COLO668 (cell line): Measurements from ENCODE around the gene KIF26B.

Source experiments
- DNase-seq: peaks from one replicate; lab custom pipeline; 2025; ENCODE audit not compliant: unreplicated experiment; lab: John Stamatoyannopoulos, UW

KIF26B gene

DNA sequence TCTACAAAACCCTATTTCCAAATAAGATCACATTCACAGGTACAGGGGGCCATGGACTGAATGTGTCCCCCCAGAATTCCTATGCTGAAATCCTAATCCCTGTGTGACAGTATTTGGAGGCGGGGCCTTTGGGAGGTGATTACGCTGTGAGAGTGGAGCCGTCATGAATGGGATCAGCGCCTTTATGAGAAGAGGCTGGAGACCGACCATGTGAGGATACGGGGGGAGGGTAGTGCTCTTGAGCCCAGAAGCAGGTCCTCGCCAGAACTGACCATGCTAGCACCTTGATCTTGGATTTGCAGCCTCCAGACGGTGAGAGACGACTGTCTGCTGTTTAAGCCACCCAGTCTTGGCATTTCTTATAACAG lies 23.8 kb upstream of the KIF26B start:
- DNase-seq = no peak

DNA sequence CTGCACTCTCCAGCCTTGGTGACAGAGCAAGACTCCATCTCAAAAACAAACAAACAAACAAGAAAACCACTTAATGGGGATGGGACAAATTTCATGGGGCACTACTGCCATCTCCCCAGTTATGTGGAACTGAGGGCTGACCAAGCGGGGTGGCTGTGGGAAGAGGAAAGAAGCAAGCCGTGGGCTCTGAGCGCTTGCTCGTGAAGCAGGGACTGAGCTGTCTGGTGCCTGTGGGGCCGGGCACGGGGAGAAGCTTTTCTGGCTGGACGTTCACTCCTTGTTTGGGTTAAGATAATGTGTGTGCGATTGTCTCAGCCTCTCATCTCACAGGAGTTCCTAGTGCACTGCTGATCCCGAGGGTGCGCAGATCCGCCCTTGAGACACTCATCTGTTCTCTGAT lies 22.0 kb upstream of the KIF26B start:
- no peak for DNase-seq

DNA sequence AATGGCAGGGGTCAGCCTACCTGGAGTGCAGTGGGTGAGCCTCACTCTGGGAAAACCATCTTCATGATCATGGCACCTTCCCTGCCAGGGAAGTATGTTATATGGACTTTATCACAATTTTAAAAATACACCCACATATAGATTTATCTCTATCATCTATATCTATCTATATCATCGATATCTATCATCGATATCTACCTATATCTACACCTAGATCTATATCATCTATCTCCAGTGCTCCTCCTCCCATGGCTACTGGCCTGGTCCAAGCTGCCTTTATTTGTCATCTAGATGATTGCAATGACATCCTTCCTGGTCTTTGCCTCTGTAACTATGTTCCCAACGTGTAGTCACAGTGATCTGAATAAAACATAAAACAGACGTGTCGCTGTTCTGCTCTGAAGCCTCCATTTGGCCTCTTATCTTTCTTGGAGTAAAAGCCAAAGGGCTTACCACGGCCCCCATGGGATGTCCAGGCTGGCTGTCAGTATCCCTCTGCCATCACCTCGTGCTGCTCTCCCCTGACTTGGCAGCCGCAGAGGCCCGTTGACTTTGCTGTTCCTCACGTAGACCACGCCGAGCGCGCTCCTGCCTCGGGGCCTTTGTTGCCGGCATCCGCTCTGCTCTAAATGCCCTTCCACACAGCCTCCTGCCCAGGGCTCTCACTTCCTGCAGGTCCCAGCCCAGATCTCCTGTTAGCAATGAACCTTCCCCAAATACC lies 20.6 kb upstream of the KIF26B start:
- DNase-seq = no peak

DNA sequence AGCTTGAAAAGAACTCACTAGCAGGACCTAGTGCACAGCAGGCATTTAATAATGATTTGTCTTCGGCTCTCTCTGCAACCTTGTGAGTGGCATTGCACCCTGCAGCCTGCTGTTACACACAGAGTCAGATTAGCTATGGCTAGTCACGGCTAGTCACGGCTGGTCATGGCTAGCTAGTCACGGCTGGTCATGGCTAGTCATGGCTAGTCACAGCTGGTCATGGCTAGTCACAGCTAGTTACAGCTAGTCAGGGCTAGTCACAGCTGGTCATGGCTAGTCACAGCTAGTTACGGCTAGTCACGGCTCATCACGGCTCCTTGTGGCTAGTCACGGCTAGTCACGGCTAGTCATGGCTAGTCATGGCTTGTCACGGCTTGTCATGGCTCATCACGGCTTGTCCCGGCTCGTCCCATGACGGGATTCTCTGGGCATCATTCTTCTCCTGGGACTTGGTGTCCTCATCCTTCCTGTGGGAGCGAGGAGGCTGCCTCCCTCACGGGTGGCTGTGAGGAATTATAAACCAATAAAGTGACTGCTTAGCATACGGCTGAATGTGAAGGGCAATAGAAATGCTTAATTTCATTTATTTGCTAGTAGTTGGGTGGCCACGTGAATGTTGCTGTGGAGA lies 12.5 kb upstream of the KIF26B start:
- no peak for DNase-seq

DNA sequence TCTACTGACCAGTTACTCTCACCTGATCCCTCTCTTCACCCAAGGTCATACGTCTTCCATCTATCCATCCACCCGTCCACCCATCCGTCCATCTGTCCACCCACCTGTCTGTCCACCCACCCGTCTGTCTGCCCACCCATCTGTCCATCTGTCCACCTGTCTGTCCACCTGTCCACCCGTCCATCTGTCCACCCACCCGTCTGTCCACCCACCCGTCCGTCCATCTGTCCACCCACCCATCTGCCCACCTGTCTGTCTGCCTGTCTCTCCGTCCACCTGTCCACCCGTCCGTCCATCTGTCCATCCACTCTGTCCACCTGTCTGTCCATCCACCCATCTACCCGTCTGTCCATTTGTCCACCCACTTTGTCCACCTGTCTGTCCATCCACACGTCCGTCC lies 11.8 kb upstream of the KIF26B start:
- DNase-seq = no peak

DNA sequence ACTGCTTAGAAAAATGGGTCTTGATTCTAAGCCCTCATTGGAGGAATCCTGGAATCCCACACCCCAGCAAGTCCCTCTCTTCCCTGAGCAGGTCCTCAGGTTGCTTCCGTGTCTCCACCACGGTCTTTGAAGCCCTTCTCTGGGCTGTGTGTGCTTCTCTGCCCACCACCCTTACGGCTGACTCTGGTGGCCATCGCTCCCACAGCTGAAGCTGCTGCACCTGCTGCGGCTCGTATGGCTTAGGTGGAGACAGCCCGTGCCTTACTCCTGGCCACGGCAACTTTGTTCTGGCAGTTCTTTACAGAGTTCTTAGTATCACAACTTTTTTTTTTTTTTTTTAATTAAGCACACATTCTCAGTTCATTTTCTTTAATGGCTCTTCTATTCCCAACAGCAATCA lies 10.9 kb upstream of the KIF26B start:
- no peak for DNase-seq

DNA sequence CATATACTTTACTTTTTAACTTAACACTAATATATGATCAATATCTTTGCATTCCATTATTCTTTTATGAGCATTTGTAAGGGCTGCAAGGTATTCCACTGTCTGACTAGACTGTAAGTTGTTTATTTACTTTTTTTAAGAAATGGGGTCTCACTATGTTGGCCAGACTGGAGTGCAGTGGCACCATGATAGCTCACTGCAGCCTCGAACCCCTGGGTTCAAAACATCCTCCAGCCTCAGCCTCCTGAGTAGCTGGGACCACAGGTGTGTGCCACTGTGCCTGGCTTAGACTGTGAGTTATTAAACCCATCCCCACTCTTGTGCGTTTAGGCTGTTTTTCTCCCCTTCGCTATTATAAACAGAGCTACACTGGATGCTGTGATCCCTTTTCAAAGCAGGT lies 6.7 kb upstream of the KIF26B start:
- no peak for DNase-seq

DNA sequence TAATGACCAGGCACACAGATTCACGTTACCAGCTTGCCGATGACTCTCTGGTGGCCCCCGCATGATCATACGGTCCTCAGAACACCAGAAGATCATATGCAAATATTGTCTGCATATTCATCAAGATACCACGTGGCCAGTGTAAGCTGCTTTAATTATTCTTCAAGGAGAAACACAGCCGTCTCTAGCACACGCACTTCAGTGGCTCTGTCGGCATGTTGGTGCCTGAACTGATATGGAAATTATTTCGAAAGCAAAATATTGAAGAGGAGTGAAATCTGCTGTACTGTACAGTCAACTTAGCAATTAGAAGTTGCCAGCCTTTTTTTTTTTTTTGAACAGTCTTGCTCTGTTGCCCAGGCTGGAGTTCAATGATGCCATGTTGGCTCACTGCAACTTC lies 5.9 kb upstream of the KIF26B start:
- no peak for DNase-seq

DNA sequence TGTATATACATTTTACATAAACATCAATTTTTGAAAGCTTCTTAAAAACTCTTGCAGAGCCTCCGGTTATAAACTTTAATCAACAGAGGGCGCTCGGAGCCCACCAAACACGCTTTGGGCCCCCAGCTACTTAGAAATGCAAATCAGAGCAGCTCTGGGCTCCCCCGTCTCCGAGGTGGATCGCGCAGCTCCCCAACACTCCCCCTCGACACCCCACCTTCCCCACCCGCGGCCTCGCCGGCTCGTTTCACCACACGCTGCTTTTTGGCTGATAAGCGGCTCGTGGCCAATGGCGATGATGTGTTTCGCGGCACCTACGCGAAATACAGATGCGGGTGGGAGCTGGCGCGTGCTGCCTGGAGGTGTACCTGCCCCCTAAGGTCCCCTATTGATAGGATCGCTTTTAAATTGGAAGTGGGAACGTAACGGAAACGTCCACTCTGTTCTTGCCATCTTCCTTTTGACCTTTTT lies 1.7 kb upstream of the KIF26B start:
- peak; percentile 74 for DNase-seq

DNA sequence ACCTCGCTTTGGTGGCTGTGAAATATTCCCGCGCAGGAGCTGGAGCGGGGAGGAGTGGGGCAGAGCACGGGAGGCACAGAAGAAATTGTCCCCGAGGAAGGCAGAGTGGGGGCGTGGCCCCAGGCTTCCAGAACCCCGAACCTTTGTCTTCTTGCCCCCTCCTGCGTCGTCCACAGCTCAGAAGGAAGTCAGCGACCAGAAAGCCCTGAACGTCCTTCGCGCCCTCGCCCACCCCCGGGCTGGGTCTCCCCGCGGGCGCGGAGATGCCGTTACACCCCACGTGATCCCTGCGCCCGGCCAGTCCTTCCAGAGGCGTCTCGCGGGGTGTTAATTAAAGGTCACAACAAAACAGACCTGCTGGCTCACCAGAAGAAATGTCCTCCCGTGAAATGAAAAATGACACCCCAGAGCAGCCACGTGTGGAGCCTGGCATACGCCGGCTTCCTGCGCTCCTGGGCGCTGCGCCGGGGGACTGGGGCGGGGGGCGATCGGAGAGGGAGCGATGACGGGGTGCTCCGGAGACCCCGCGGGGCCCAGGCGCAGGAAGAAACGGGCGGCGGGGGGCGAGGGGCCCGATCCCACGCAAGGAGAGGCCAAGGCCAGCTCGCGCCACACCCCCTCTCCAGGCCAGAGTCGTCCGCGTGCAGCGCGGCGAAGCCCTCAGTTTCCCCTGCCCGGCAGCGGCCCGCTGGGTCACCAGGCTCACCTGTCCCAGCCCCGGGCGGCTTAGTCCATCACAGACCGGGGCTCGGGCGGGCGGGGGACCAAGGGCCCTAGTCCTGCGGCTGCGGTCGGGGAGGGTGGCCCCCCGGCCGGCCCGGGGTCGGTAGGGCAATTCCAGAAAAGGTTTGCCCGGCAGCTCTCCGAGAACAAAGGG lies 995 bp upstream of the KIF26B start:
- DNase-seq = peak; percentile 72

DNA sequence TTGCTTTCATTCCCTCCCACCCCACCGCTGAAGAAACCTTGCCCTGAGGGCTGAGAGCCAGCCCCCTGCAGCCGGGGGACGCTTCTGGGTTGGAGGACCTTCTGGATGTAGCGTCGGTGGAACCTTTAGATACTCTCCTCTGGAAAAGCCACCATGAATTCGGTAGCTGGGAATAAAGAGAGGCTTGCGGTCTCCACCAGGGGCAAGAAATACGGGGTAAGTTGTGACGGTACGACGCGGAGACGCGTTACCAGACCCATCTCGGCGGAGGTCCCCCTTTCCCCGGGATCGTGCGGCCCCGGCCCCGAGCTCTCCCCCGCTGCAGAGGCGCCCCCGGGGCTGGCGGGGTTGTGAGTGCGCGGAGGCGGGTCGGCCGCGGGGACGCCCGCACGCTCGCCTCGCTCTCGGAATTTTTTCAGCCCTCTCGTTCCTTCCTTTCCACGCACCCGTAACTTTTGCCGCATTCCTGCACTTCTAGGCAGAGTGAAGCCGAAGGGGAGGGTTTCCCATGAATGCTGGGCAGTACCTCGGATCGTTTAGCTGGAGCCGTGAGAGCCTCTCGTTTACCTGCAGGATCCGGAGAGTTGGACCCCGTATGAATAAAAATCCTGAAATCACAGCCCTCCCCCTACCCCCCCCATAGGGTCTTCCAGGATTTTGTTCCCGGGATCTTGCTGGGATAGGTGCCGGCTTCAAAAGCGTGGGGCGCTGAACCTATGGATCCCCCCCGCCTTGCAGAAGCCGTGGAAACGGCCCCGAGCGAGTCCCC lies 671 bp downstream of the KIF26B start:
- DNase-seq = peak; percentile 60

DNA sequence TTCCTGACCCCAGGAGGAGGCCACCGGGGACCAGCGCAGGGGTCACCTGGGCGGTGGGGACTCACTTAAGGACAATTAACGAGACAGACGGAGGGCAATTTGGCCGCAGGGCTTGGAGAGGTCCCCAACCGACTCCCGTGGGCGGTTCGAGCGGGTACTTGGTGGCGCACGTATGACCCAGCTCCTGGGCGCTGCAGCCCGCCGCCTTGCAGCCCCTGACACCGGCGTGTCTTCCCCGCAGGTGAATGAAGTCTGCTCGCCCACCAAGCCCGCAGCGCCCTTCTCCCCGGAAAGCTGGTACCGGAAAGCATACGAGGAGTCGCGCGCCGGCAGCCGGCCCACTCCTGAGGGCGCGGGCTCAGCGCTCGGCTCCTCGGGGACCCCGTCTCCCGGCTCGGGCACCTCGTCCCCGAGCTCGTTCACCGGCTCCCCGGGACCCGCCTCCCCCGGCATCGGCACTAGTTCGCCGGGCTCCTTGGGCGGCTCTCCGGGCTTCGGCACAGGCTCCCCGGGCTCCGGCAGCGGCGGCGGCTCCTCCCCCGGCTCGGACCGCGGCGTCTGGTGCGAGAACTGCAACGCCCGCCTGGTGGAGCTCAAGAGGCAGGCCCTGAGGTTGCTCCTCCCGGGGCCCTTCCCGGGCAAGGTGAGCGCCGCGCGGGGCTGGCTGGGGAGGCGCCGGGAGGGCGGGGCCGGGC lies 1.4 kb downstream of the KIF26B start:
- peak; percentile 98 for DNase-seq

DNA sequence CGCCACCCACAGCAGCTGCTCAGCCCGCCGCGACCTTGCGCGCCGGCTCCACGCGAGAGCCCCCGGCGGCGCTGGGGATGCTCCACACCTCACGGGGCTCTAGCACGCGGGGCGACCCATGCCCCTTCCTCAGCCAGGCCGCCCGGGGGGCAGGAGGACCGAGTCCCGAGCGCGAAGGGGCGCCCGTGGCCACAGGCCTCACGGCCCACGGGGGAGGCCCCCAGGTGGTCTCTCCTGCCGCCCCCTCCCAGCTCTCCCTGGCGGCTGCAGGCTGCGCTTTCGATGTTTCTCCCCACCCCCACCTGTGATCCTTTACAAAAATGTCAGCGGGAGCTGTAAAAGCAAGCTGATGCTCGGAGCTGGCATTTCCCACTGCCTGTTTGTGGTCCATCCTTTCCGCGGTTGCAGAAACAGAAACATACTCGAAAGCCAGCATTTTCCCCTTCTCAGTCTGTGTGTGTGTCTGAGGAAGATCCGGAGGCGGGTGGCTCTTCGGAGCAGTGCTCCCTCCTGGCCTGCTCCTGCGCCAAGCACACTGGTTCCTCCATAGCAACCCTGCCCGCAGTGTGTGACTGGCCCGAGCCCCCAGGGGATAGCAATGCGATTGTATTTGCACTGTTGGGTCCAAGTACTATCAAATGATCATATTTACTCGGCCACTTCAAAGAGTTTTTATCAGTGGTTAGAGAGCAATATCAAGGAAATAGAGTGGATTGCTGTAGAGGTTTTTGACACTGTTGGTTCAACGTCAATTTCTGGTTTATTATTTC lies 2.1 kb downstream of the KIF26B start:
- DNase-seq = peak; percentile 86

DNA sequence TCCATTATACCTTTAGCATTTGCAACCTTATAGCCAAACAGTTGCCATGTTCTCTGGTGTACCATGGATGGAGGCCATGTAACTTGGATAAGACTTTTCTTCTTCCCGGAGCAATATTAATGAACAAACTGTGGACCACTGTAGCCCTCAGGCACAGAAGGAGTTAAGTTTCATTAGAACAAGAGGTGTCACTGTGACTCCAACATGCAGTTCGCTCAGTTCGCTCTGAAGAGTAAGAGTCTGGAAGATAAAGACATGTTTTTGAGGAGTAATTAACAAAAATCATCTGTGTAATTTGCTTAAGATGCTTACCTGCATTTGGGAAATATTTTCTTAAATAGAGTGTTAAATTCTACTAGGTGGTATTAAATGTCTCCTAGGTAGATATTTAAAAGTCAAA lies 4.1 kb downstream of the KIF26B start:
- no peak for DNase-seq

DNA sequence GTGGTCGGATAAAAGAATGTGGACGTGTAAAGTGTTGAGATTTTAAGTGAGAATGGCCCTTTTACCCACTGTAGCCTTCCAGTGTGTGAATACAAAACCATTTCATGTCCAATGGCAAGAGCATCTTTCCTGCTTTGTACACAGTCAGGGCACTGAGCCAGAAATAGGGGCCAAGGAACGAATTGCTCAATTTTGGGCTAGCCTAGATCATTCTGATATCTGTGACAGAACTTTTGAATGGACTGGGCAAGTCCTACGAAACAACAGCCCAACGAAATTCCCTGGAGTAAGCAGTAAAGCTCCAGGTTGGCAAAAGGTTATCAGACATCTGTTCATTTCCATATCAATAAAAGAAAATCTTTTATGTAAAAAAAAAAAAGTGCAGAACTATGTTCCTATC lies 5.5 kb downstream of the KIF26B start:
- no peak for DNase-seq

DNA sequence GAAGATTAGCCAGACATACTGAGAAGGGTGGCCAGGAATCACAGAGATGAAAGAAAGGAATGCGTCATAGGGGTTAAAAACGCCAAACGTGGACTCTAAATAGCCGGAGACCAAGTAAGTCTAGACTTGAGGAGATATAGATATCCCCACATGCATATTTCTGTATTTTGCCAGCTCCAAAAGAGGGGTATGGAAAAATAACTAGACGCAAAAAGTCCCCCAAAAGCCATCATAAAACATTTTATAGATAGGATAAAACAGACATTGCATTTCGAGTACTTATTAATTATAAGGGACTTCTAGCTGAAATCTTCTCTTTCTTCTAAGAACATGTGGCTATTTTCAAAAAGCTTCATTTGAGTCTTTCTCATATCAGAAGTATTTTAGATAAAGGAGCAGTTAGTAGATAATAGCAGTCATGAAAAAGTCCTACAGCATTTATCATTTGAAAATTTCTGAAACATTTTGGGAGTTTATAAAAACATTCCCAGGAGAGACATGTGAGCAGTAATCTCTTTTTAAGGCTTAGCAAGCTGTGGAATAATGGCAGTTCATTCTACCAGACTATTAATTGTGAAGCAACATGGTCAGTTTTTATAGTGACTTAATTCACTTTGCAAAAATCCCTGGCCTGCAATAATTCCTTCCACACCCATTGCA lies 6.1 kb downstream of the KIF26B start:
- no peak for DNase-seq

DNA sequence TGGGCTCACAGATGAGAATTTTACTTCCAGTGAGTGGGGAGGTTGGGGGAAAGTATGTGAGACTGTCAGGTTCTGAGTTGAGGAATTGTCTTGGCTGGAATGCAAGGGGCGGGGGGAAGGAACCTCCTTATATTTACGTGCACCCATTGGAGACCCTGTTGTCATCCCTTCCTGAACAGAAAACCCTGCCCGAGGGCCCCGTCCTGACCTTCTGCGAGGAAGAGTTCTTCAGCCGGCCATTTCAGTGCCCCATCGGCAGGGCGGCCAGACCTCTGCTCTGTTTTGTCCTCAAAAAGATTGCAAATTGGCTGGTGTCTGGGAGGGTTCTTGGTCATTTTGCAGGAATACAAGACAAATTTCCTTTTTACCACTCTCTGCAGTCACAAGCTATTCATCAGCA lies 7.1 kb downstream of the KIF26B start:
- no peak for DNase-seq

DNA sequence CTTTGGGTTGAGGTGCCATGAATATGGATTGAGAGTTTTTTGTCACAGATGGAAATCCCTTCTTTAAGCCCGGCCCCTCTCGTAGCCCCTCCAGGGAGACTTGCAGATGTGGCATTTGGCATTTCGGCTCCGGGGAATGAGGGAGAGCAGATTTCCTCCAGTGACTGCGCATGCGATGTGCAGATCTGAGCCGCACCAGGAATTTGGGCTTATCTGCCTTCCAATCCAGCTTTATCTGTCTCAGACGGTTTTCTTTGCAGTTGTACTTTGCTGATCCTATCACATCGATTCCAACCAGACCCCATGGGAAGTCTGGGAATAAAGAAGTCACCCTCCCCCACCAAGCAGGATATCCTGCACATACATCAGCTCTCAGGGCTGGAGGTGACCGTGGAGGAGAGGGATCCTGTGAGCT lies 11.7 kb downstream of the KIF26B start:
- DNase-seq = no peak

DNA sequence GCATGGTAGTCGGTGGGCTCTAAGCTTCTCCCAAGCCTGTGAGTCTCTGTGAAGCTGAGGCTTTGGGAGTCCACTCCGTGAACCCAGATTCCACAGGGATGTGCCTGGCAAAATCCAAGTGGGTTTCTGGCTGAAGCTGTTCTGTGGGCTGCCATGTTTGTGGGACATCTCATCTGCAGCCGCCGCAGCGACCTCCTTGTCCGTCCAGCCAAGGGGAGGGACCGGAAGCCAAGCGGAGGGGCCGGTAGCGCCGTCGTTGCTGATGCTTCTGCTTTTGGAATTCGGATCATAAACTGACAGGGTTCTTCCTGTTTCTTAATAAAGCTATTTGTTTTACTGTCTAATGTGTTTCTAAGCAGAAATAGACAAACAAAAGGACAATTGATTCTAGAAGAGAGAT lies 13.3 kb downstream of the KIF26B start:
- DNase-seq = no peak
